H1 (cell line): Measurements from ENCODE around the gene FRZB. TPM values are rescaled to one million over a fixed set of nuclear protein-coding genes. Genes with fewer than 3 reads are reported as not detected.

Experiments used
- CEBPB ChIP-seq: IDR thresholded peaks from 2 replicates; pipeline ENCODE4 v1.6.1; 2012; ENCODE audit warnings: low read depth, low read length
- CTBP2 ChIP-seq: IDR thresholded peaks from 2 replicates; pipeline ENCODE4 v1.7.0; 2011; ENCODE audit warnings: borderline replicate concordance, mild to moderate bottlenecking, moderate library complexity, mixed read lengths, low read length; ENCODE audit not compliant: insufficient read depth, insufficient read length
- HDAC6 ChIP-seq: IDR thresholded peaks from one replicate; pipeline ENCODE4 v1.7.1; 2012; ENCODE audit warnings: low read depth, mild to moderate bottlenecking, inconsistent platforms, low read length, moderate library complexity
- NANOG ChIP-seq: IDR thresholded peaks from 2 replicates; pipeline ENCODE4 v1.6.1; 2011; ENCODE audit warnings: low read length, low read depth, mild to moderate bottlenecking, inconsistent platforms; ENCODE audit not compliant: insufficient read depth, poor library complexity, severe bottlenecking
- SP2 ChIP-seq: IDR thresholded peaks from 2 replicates; pipeline ENCODE4 v1.6.1; 2012; ENCODE audit warnings: mild to moderate bottlenecking, low read length, inconsistent platforms
- polyA plus RNA-seq, 7 experiments: library from polyadenylated mRNA; depleted of rRNA in 3 of 7; stranded (reverse) in 5 of 7; unstranded in 2 of 7; fragments of >200 nt in 5 of 7; fragments of 200-250 nt in 2 of 7; gene quantifications; 1 replicate in 5 of 7; 2 replicates in 1 of 7; 4 replicates in 1 of 7; pipeline versions ENCODE4 v1.2.1 to v1.2.3, GENCODE V29; 2011 to 2013; ENCODE audit warnings: missing spikeins in 2 of 7, mixed read lengths in 2 of 7
- total RNA-seq: library from RNA; stranded (reverse); fragmentation: NEBNext Ultra II Directional; extraction: Animal tissue kit (Norgen Biotek cat#: 25700); gene quantifications from 2 replicates; pipeline ENCODE4 v1.2.1, GENCODE V29; 2021

FRZB gene
- total and polyA plus RNA-seq, 2 of the 8 experiments (the other 6 are each of a cell fraction or from before 2014, with no cell fraction given): 4.4 to 4.6 TPM

DNA sequence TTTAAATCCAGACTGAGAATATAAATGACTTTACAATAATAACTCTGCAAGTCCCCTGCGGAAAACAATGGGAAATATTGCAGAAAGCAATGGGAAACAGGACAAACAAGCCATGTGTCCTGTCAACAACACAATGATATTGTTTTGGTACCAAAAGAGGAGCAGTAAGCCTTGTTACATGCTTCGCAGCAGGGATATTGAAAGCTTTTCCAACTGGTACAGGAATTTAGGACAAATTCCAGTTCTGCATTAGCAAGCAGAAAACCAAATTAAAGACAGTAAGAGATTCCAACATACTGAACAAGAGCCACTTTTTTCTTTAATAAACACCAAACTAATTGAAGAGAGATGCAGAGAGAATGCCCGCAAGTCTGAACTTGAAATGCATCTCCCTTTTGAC is 30.0 kb downstream of the FRZB start (continued):
- TF ChIP-seq HDAC6 (no peak), NANOG (no peak), CTBP2 (no peak), CEBPB (no peak), SP2 (no peak)
- TF ChIP-seq, all 59 proteins: peak for 0
